ENCODE data around the gene NYNRIN. TPM values are rescaled to one million over a fixed set of nuclear protein-coding genes. Genes with fewer than 3 reads are reported as not detected.

Gene NYNRIN
- total and polyA plus RNA-seq, 2 of the 4 experiments (the other 2 are of a cell fraction) = 2.2 to 5.4 TPM

DNA sequence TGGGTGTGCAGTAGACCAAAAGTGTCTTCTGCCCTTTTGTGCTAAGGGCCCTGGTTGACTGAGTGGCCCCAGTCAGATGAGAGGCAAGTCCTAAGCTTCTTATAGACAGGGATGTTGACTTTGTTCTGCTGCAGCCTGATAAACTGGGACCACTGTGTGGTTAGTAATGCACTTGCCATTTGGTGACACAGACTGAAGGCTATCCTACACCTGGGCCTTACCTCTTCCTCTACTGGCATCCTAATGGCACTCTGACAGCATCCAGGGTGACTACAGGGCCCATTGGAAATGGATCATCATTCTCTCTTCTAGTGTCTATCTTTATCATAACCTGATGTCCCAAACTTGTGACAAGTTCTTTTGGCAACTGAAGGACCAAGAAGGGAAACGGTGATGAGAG is 40.5 kb downstream of the NYNRIN start:
- Histone ChIP-seq H3K23ac (ENCODE audit: low read depth, low read length) (no peak overlapping the region), H2AK9ac (replicated peaks; ENCODE audit: low read depth, low read length, poor library complexity) (no peak overlapping the region), H2BK20ac (ENCODE audit: low read depth, low read length) (no peak overlapping the region), H2AK5ac (ENCODE audit: low read depth, low read length) (no peak overlapping the region), H3K18ac (ENCODE audit: low read depth, low read length) (no peak overlapping the region), H3K14ac (replicated peaks; ENCODE audit: low read depth, low read length) (no peak overlapping the region), H2BK5ac (ENCODE audit: low read depth, low read length, poor library complexity, severe bottlenecking) (no peak overlapping the region), H2BK15ac (ENCODE audit: low read depth, low read length) (no peak overlapping the region), H3K9me3 (ENCODE audit: control insufficient read depth, insufficient read depth, low read length) (no peaks in the 10 kb centered on the region), H3K4me1 (ENCODE audit: control insufficient read depth, insufficient read depth, low read length) (peaks cover 2% of the 10 kb centered on the region), H3K79me1 (ENCODE audit: low read depth in 1 of 2, low read length in 2 of 2) (peaks cover 18 to 41% of the 10 kb centered on the region in 2 experiments; a peak in 3 of 4 replicates), H3K27me3 (ENCODE audit: control insufficient read depth, insufficient read depth, low read length) (no peaks in the 10 kb centered on the region), H4K20me1 (ENCODE audit: insufficient read depth, low read length) (peaks cover 16% of the 10 kb centered on the region), H3K36me3 (ENCODE audit: control insufficient read depth, insufficient read depth, low read length) (peaks cover 47% of the 10 kb centered on the region), H2BK120ac (ENCODE audit: low read depth, low read length) (no peak overlapping the region), H4K5ac (ENCODE audit: low read depth, low read length) (no peak overlapping the region), H3K27ac (ENCODE audit: insufficient read depth, low read length) (no peak overlapping the region), H4K8ac (ENCODE audit: low read depth in 2 of 2, low read length in 2 of 2) (no peak overlapping the region), H3K4me2 (ENCODE audit: low read depth, low read length) (no peak overlapping the region), H3K4ac (ENCODE audit: low read depth, low read length) (no peak overlapping the region), H3K9me1 (ENCODE audit: insufficient read depth, low read length) (no peaks in the 10 kb centered on the region), H2AFZ (replicated peaks; ENCODE audit: low read length, poor library complexity) (no peak overlapping the region), H4K91ac (ENCODE audit: insufficient read depth, low read depth, low read length) (no peak overlapping the region), H3K9ac (ENCODE audit: low read depth, low read length) (no peak overlapping the region), H3K4me3 (ENCODE audit: insufficient read depth, low read depth, low read length) (no peak overlapping the region), H3K56ac (ENCODE audit: extremely low read depth, insufficient read depth, low read length) (no peak overlapping the region)
- BruUV-seq (replicated peaks) = no TSS peak
- intact Hi-C loops (cut with micrococcal nuclease) = loop anchor here (10.0 kb wide), 1 partner anchor 224 kb away; the partner anchor contains the start of genes CHMP4A and MDP1
- dilution Hi-C loops (cut with HindIII; ENCODE audit: low sequenced_read_pairs, unreplicated experiment) = no loop called here
- TF ChIP-seq, protein P1, sequence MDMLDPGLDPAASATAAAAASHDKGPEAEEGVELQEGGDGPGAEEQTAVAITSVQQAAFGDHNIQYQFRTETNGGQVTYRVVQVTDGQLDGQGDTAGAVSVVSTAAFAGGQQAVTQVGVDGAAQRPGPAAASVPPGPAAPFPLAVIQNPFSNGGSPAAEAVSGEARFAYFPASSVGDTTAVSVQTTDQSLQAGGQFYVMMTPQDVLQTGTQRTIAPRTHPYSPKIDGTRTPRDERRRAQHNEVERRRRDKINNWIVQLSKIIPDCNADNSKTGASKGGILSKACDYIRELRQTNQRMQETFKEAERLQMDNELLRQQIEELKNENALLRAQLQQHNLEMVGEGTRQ (IDR thresholded peaks at IDR 0.05; ENCODE audit: low read depth, low read length) = no peak
- TF ChIP-seq MAFK (IDR thresholded peaks at IDR 0.05; ENCODE audit: low read depth, low read length) (no peak), RAD21 (IDR thresholded peaks at IDR 0.05; ENCODE audit: low read length) (no peak), CEBPB (IDR thresholded peaks at IDR 0.05; ENCODE audit: low read depth, low read length) (no peak), CHD1 (IDR thresholded peaks at IDR 0.05; ENCODE audit: low read depth, low read length) (no peak), RCOR1 (IDR thresholded peaks at IDR 0.05; ENCODE audit: insufficient replicate concordance, low read length) (no peak), RFX5 (IDR thresholded peaks at IDR 0.05; ENCODE audit: low read depth, low read length) (no peak), MXI1 (IDR thresholded peaks at IDR 0.05; ENCODE audit: borderline replicate concordance, low read depth, low read length) (no peak), POLR2A (IDR thresholded peaks at IDR 0.05; ENCODE audit: low read depth, low read length) (no peak), MAZ (IDR thresholded peaks at IDR 0.05; ENCODE audit: borderline replicate concordance, low read depth, low read length) (no peak), SMC3 (IDR thresholded peaks at IDR 0.05; ENCODE audit: low read depth, low read length) (no peak), BHLHE40 (IDR thresholded peaks at IDR 0.05; ENCODE audit: low read depth, low read length) (no peak), NFE2L2 (IDR thresholded peaks at IDR 0.05; ENCODE audit: low read depth, low read length) (no peak), FOS (IDR thresholded peaks at IDR 0.05; ENCODE audit: low read depth, low read length) (no peak)
- TF ChIP-seq, protein P2, sequence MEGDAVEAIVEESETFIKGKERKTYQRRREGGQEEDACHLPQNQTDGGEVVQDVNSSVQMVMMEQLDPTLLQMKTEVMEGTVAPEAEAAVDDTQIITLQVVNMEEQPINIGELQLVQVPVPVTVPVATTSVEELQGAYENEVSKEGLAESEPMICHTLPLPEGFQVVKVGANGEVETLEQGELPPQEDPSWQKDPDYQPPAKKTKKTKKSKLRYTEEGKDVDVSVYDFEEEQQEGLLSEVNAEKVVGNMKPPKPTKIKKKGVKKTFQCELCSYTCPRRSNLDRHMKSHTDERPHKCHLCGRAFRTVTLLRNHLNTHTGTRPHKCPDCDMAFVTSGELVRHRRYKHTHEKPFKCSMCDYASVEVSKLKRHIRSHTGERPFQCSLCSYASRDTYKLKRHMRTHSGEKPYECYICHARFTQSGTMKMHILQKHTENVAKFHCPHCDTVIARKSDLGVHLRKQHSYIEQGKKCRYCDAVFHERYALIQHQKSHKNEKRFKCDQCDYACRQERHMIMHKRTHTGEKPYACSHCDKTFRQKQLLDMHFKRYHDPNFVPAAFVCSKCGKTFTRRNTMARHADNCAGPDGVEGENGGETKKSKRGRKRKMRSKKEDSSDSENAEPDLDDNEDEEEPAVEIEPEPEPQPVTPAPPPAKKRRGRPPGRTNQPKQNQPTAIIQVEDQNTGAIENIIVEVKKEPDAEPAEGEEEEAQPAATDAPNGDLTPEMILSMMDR (conservative IDR thresholded peaks at IDR 0.05; ENCODE audit: low read depth, low read length) = no peak
- TF ChIP-seq, protein P3, sequence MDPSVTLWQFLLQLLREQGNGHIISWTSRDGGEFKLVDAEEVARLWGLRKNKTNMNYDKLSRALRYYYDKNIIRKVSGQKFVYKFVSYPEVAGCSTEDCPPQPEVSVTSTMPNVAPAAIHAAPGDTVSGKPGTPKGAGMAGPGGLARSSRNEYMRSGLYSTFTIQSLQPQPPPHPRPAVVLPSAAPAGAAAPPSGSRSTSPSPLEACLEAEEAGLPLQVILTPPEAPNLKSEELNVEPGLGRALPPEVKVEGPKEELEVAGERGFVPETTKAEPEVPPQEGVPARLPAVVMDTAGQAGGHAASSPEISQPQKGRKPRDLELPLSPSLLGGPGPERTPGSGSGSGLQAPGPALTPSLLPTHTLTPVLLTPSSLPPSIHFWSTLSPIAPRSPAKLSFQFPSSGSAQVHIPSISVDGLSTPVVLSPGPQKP (IDR thresholded peaks at IDR 0.05; ENCODE audit: borderline replicate concordance, low read depth, low read length) = no peak
- POLR2A ChIA-PET (ENCODE audit: unreplicated experiment) = no interaction called here
- ATAC-seq (ENCODE audit: low read depth) (no peak), DNase-seq (no peak)
- no CpG with 5 or more reads among the region's 1 CpG for WGBS, 2 experiments (ENCODE audit: extremely low coverage in 2 of 2, insufficient read length in 1 of 2)
- in situ Hi-C loops (cut with MboI; ENCODE audit: low sequenced_read_pairs) = loop anchor here (5.0 to 25.0 kb wide), 5 partner anchors 74 to 1127 kb away; partner anchors contain the start of genes BCL2L2, FITM1, GMPR2 and NEDD8
- CTCF ChIA-PET = no interaction called here

All from IMR-90 (cell line).